ENCODE results near the gene ZBTB22.
"Not testable (repeated sequence)": the region's sequence is repeated elsewhere in the genome, so short reads cannot be mapped to it uniquely, and the experiment has no call there.

The ZBTB22 gene

GRCh38 chr6:33346972-33347371 is 29.4 kb upstream of the ZBTB22 start:
- not testable (repeated sequence) for H3K27ac ChIP-seq (ENCODE audit: low read depth, low read length); H3K27me3 ChIP-seq (ENCODE audit: insufficient read depth, low read length); H3K4me3 ChIP-seq (ENCODE audit: low read length); H3K9me3 ChIP-seq (ENCODE audit: insufficient read depth, low read depth, low read length); H3K9ac ChIP-seq (ENCODE audit: low read depth, low read length); H3K4me1 ChIP-seq (ENCODE audit: insufficient read depth, low read length); H3K36me3 ChIP-seq (ENCODE audit: insufficient read depth, low read length)
- 91% methylated on average over 5 of the region's 5 CpGs for WGBS

DNA sequence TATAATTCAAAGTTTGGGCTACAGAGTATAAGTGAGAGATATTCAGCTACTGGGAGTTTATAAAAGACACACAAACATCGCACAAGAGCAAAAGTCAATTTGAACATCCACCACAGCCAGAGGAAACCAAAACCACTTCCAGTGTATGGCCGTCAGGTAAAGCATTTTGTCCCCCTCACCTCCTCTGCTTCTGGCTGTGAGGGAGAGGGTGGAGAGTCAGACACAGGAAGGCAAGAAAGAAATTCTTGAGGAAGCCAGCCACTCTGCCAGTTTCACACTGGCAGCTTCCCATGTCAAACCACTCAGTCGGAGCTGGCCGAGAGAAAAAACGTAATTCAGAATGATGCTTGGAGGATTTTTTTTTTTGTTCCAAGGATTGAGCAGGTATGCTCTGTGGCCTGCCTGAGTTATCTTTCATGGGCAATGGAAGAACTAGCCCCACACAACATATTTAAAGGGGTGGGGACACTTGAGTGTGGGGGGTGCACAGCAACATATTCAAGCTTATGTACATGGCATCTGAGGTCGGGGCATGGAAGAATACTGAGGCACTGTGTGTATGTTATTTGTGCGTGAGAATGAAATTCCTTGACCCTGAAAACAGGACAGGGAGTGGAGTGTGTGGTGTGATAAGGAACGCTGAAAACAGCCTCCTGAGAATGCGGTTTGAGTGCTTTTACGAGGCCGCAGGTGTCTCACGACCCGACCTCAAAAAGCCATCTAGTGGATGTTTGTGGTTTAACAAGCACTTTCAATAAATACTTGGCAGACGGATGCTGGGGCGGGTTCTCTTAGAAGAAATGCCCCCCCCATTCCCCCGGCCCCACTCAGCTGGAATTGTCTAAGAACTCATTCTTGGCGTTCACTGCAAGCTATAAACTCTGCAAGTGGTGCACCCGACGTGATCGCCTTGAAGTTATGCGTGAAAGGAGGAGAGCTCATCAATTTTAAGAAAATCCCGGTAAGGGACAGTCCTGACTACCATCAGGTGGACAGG is 27.5 kb upstream of the ZBTB22 start:
- H3K9me3 ChIP-seq (ENCODE audit: insufficient read depth, low read depth, low read length), result no peaks in the 10 kb centered on the region
- H3K27me3 ChIP-seq (ENCODE audit: insufficient read depth, low read length), result no peaks in the 10 kb centered on the region
- H3K9ac ChIP-seq (ENCODE audit: low read depth, low read length), result no peak overlapping the region
- 30% methylated on average over 21 of the region's 22 CpGs for WGBS
- H3K4me1 ChIP-seq (ENCODE audit: insufficient read depth, low read length), result peaks cover 4% of the 10 kb centered on the region; the same call in 1 of the 2 replicates
- H3K36me3 ChIP-seq (ENCODE audit: insufficient read depth, low read length), result no peaks in the 10 kb centered on the region
- H3K4me3 ChIP-seq (ENCODE audit: low read length), result no peak overlapping the region
- H3K27ac ChIP-seq (ENCODE audit: low read depth, low read length), result no peak overlapping the region

DNA sequence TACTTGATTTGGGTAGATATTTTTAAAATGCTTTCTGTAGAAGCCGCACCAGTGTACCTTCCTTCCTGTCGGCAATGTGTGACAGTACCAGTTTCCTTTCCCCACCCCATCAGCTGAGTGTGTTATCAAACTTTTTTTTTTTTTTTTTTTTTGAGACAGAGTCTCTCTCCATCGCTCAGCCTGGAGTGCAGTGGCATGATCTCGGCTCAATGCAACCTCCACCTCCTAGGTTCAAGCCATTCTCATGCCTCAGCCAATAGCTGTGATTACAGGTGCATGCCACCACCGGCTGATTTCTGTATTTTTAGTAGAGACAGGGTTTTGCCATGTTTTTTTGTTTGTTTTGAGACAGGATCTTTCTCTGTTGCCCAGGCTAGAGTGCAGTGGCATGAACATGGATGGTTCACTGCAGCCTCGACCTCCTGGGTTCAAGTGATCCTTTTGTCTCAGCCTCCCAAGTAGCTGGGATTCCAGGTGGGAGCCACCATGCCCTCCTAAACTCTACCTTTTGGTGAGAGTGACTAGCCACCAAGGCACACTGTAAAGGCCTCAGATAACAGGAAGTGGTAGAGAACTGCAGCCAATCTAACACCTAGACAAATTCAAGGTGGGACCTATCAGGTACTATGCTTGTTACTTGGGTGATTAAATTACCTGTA is 26.5 kb upstream of the ZBTB22 start:
- 86% methylated on average over 5 of the region's 6 CpGs for WGBS
- H3K9ac ChIP-seq (ENCODE audit: low read depth, low read length), result no peak overlapping the region
- H3K9me3 ChIP-seq (ENCODE audit: insufficient read depth, low read depth, low read length), result no peaks in the 10 kb centered on the region
- no peak overlapping the region for H3K27ac ChIP-seq (ENCODE audit: low read depth, low read length)
- peaks cover 4% of the 10 kb centered on the region; the same call in 1 of the 2 replicates for H3K4me1 ChIP-seq (ENCODE audit: insufficient read depth, low read length)
- no peak overlapping the region for H3K4me3 ChIP-seq (ENCODE audit: low read length)
- H3K27me3 ChIP-seq (ENCODE audit: insufficient read depth, low read length), result no peaks in the 10 kb centered on the region
- no peaks in the 10 kb centered on the region for H3K36me3 ChIP-seq (ENCODE audit: insufficient read depth, low read length)

GRCh38 chr6:33343606-33343952 is 26.0 kb upstream of the ZBTB22 start:
- H3K9ac ChIP-seq (ENCODE audit: low read depth, low read length); H3K27me3 ChIP-seq (ENCODE audit: insufficient read depth, low read length); H3K4me1 ChIP-seq (ENCODE audit: insufficient read depth, low read length); H3K36me3 ChIP-seq (ENCODE audit: insufficient read depth, low read length); H3K4me3 ChIP-seq (ENCODE audit: low read length); H3K9me3 ChIP-seq (ENCODE audit: insufficient read depth, low read depth, low read length); H3K27ac ChIP-seq (ENCODE audit: low read depth, low read length): not testable (repeated sequence)
- WGBS, result 94% methylated on average over 7 of the region's 7 CpGs

DNA sequence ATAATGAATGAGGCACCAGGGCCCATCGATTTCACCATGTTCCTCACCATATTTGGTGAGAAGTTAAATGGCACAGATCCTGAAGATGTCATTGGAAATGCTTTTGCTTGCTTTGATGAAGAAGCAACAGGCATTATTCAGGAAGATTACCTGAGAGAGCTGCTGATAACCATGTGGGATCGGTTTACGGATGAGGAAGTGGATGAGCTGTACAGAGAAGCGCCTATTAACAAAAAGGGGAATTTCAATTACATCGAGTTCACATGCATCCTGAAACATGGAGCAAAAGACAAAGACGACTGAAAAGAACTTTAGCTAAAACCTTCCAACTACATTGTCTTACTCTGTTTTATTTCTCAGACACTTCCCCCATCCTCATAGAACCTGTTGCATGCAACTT is 21.6 kb upstream of the ZBTB22 start:
- Histone ChIP-seq H3K27me3 (ENCODE audit: insufficient read depth, low read length) (no peaks in the 10 kb centered on the region), H3K4me1 (ENCODE audit: insufficient read depth, low read length) (no peaks in the 10 kb centered on the region), H3K36me3 (ENCODE audit: insufficient read depth, low read length) (no peaks in the 10 kb centered on the region), H3K27ac (ENCODE audit: low read depth, low read length) (no peak overlapping the region), H3K9ac (ENCODE audit: low read depth, low read length) (no peak overlapping the region), H3K4me3 (ENCODE audit: low read length) (no peak overlapping the region), H3K9me3 (ENCODE audit: insufficient read depth, low read depth, low read length) (no peaks in the 10 kb centered on the region)
- 91% methylated on average over 6 of the region's 6 CpGs for WGBS

DNA sequence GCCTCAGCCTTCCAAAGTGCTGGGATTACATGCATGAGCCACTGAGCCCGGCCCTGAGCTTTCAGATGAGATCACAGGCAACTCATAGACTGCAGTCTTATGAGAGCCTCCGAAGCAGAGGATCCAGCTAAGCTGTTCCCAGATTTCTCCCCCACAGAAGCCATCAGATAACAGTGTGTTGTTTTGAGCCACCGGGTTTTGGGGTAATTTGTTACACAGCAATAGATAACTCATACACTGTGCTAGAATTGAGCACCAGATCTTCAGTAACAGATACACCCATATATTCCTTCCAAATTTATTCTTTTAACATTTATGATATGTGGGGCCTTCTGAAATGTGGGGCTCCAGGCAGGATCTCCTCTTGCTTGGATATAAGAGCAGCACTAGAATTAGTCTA is 19.0 kb upstream of the ZBTB22 start:
- 91% methylated on average over 3 of the region's 3 CpGs for WGBS
- no peak overlapping the region for H3K27ac ChIP-seq (ENCODE audit: low read depth, low read length)

DNA sequence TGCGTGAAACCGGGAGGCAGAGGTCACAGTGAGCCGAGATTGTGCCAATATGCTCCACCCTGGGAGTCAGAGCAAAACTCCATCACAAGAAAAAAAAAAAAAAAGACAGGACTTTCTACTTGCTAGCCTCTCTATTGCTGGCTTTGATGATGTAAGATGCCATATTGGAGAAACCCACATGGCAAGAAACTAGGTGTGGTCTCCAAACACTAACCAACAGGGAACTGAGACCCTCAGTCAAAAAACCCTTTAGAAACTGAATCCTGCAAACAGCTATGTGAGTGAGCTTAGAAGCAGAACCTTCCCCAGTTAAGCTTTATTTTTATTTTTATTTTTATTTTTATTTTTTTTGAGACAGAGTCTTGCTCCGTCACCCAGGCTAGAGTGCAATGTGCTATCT is 18.4 kb upstream of the ZBTB22 start:
- Histone ChIP-seq H3K36me3 (ENCODE audit: insufficient read depth, low read length) (no peaks in the 10 kb centered on the region), H3K9me3 (ENCODE audit: insufficient read depth, low read depth, low read length) (no peaks in the 10 kb centered on the region), H3K27me3 (ENCODE audit: insufficient read depth, low read length) (no peaks in the 10 kb centered on the region), H3K9ac (ENCODE audit: low read depth, low read length) (no peak overlapping the region), H3K4me3 (ENCODE audit: low read length) (no peak overlapping the region), H3K27ac (ENCODE audit: low read depth, low read length) (no peak overlapping the region), H3K4me1 (ENCODE audit: insufficient read depth, low read length) (no peaks in the 10 kb centered on the region)
- 93% methylated on average over 4 of the region's 4 CpGs for WGBS

More for the DNA sequence above, 19.0 kb upstream of the ZBTB22 start:
- Histone ChIP-seq H3K4me3 (ENCODE audit: low read length) (no peak overlapping the region), H3K36me3 (ENCODE audit: insufficient read depth, low read length) (no peaks in the 10 kb centered on the region), H3K9me3 (ENCODE audit: insufficient read depth, low read depth, low read length) (no peaks in the 10 kb centered on the region), H3K27me3 (ENCODE audit: insufficient read depth, low read length) (no peaks in the 10 kb centered on the region), H3K4me1 (ENCODE audit: insufficient read depth, low read length) (no peaks in the 10 kb centered on the region), H3K9ac (ENCODE audit: low read depth, low read length) (no peak overlapping the region)

DNA sequence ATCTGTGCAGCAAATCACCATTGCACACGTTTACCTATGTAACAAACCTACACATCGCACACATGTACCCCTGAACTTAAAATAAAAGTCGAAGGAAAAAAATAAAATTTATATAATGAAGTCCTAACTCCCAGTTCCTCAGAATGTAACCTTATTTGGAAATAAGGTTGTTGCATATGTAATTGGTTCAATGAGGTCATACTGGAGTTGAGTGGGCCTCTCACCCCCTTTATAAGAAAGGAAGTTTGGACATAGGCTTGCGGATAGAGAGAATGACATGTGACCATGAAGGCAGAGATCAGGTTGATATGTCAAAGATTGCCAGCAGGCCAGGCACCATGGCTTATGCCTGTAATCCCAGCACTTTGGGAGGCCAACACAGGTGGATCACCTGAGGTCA is 16.1 kb upstream of the ZBTB22 start:
- no peak overlapping the region for H3K4me3 ChIP-seq (ENCODE audit: low read length)
- H3K27me3 ChIP-seq (ENCODE audit: insufficient read depth, low read length), result no peaks in the 10 kb centered on the region
- WGBS, result 100% methylated on average over 1 of the region's 4 CpGs
- H3K36me3 ChIP-seq (ENCODE audit: insufficient read depth, low read length), result no peaks in the 10 kb centered on the region
- no peaks in the 10 kb centered on the region for H3K9me3 ChIP-seq (ENCODE audit: insufficient read depth, low read depth, low read length)
- H3K4me1 ChIP-seq (ENCODE audit: insufficient read depth, low read length), result no peaks in the 10 kb centered on the region
- H3K27ac ChIP-seq (ENCODE audit: low read depth, low read length), result no peak overlapping the region
- H3K9ac ChIP-seq (ENCODE audit: low read depth, low read length), result no peak overlapping the region

GRCh38 chr6:33330736-33331135 is 13.2 kb upstream of the ZBTB22 start:
- Histone ChIP-seq H3K9ac (ENCODE audit: low read depth, low read length) (no peak overlapping the region), H3K9me3 (ENCODE audit: insufficient read depth, low read depth, low read length) (no peaks in the 10 kb centered on the region), H3K4me1 (ENCODE audit: insufficient read depth, low read length) (no peaks in the 10 kb centered on the region), H3K27me3 (ENCODE audit: insufficient read depth, low read length) (no peaks in the 10 kb centered on the region), H3K27ac (ENCODE audit: low read depth, low read length) (no peak overlapping the region), H3K4me3 (ENCODE audit: low read length) (no peak overlapping the region), H3K36me3 (ENCODE audit: insufficient read depth, low read length) (no peaks in the 10 kb centered on the region)
- WGBS, result 92% methylated on average over 10 of the region's 10 CpGs

DNA sequence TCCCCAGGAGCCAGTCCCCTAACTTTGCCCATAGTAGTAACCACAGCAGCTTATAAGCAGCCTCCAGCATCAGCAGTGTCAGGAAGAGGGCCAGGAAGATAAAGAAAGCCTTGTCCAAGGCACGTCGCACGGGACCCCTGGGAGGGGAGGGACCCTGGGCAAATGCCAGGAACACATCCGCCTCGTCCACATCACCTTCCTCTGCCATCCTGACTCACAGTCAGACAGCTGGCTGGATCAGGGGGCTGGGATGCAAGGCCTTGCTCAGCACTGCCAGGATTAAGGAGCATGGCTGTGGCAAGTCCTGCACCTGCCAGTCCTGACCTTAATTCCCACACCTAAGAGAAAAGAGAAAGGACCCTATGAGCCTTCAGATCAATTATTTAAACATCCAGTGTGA is 11.5 kb upstream of the ZBTB22 start:
- H3K4me3 ChIP-seq (ENCODE audit: low read length), result no peak overlapping the region
- peaks cover 3% of the 10 kb centered on the region; the same call in 1 of the 2 replicates for H3K4me1 ChIP-seq (ENCODE audit: insufficient read depth, low read length)
- no peak overlapping the region for H3K9ac ChIP-seq (ENCODE audit: low read depth, low read length)
- no peak overlapping the region for H3K27ac ChIP-seq (ENCODE audit: low read depth, low read length)
- no peaks in the 10 kb centered on the region for H3K9me3 ChIP-seq (ENCODE audit: insufficient read depth, low read depth, low read length)
- no peaks in the 10 kb centered on the region for H3K27me3 ChIP-seq (ENCODE audit: insufficient read depth, low read length)
- no peaks in the 10 kb centered on the region for H3K36me3 ChIP-seq (ENCODE audit: insufficient read depth, low read length)
- 86% methylated on average over 5 of the region's 5 CpGs for WGBS

GRCh38 chr6:33324125-33324524 is 6.6 kb upstream of the ZBTB22 start:
- Histone ChIP-seq H3K9ac (ENCODE audit: low read depth, low read length) (peak overlapping the region; percentile 37; the same call in 1 of the 2 replicates), H3K27ac (ENCODE audit: low read depth, low read length) (no peak overlapping the region)

More at GRCh38 chr6:33324125-33324524, 6.6 kb upstream of the ZBTB22 start:
- peak overlapping the region; percentile 76 for H3K4me3 ChIP-seq (ENCODE audit: low read length)
- no peaks in the 10 kb centered on the region for H3K9me3 ChIP-seq (ENCODE audit: insufficient read depth, low read depth, low read length)
- peaks cover 24% of the 10 kb centered on the region for H3K36me3 ChIP-seq (ENCODE audit: insufficient read depth, low read length)
- 63% methylated on average over 7 of the region's 7 CpGs for WGBS
- H3K4me1 ChIP-seq (ENCODE audit: insufficient read depth, low read length), result peaks cover 17% of the 10 kb centered on the region
- no peaks in the 10 kb centered on the region for H3K27me3 ChIP-seq (ENCODE audit: insufficient read depth, low read length)

Data from HUES64 (cell line).